ENCODE measurements around the gene DBNDD1.

Gene DBNDD1

GRCh38 chr16:89993377-89993776, 25.9 kb downstream of the DBNDD1 start:
- TF ChIP-seq SIN3A (IDR thresholded peaks at IDR 0.05; ENCODE audit: borderline replicate concordance, insufficient read depth, low read length) (no peak), TAF1 (IDR thresholded peaks at IDR 0.05; ENCODE audit: borderline replicate concordance, insufficient read depth, low read length) (no peak), FOXP2 (optimal IDR thresholded peaks at IDR 0.05; ENCODE audit: borderline replicate concordance, extremely low read depth, extremely low read length, insufficient read depth) (no peak)

GRCh38 chr16:89990799-89991198, 28.5 kb downstream of the DBNDD1 start:
- TF ChIP-seq TAF1 (IDR thresholded peaks at IDR 0.05; ENCODE audit: borderline replicate concordance, insufficient read depth, low read length) (no peak), REST (IDR thresholded peaks at IDR 0.05; ENCODE audit: insufficient read depth in 1 of 2, low read depth in 2 of 2, low read length in 2 of 2) (no peak)

- TF ChIP-seq FOXP2 (optimal IDR thresholded peaks at IDR 0.05; ENCODE audit: borderline replicate concordance, extremely low read depth, extremely low read length, insufficient read depth) (no peak), REST (IDR thresholded peaks at IDR 0.05; ENCODE audit: insufficient read depth in 1 of 2, low read depth in 2 of 2, low read length in 2 of 2) (no peak), POLR2AphosphoS5 (IDR thresholded peaks at IDR 0.05; ENCODE audit: low read depth, low read length) (no peak), SIN3A (IDR thresholded peaks at IDR 0.05; ENCODE audit: borderline replicate concordance, insufficient read depth, low read length) (no peak), TAF1 (IDR thresholded peaks at IDR 0.05; ENCODE audit: borderline replicate concordance, insufficient read depth, low read length) (no peak)
Observed at GRCh38 chr16:89988951-89989350, 30.3 kb downstream of the DBNDD1 start.

- TF ChIP-seq POLR2AphosphoS5 (IDR thresholded peaks at IDR 0.05; ENCODE audit: low read depth, low read length) (no peak), SIN3A (IDR thresholded peaks at IDR 0.05; ENCODE audit: borderline replicate concordance, insufficient read depth, low read length) (no peak), FOXP2 (optimal IDR thresholded peaks at IDR 0.05; ENCODE audit: borderline replicate concordance, extremely low read depth, extremely low read length, insufficient read depth) (no peak), REST (IDR thresholded peaks at IDR 0.05; ENCODE audit: insufficient read depth in 1 of 2, low read depth in 2 of 2, low read length in 2 of 2) (no peak), TAF1 (IDR thresholded peaks at IDR 0.05; ENCODE audit: borderline replicate concordance, insufficient read depth, low read length) (no peak)
Observed at GRCh38 chr16:89987169-89987568, 32.1 kb downstream of the DBNDD1 start.

- TF ChIP-seq REST (IDR thresholded peaks at IDR 0.05; ENCODE audit: insufficient read depth in 1 of 2, low read depth in 2 of 2, low read length in 2 of 2): no peak
- no peak for TF ChIP-seq FOXP2 (optimal IDR thresholded peaks at IDR 0.05; ENCODE audit: borderline replicate concordance, extremely low read depth, extremely low read length, insufficient read depth)
- no peak for TF ChIP-seq SIN3A (IDR thresholded peaks at IDR 0.05; ENCODE audit: borderline replicate concordance, insufficient read depth, low read length)
- no peak for TF ChIP-seq TAF1 (IDR thresholded peaks at IDR 0.05; ENCODE audit: borderline replicate concordance, insufficient read depth, low read length)
- no peak for TF ChIP-seq POLR2AphosphoS5 (IDR thresholded peaks at IDR 0.05; ENCODE audit: low read depth, low read length)
Observed at GRCh38 chr16:89986600-89986999, 32.7 kb downstream of the DBNDD1 start.

Data from PFSK-1 (cell line).